Prostate gland (tissue), 2 donors: ENCODE results near the gene LYVE1.

Experiments
- POLR2A ChIP-seq: fragments of 450-650 bp; IDR thresholded peaks from one replicate; pipeline ENCODE4 v1.6.1; 2016; ENCODE audit warnings: antibody characterized with exemption, mild to moderate bottlenecking
- POLR2AphosphoS5 ChIP-seq: sonication (generic); formaldehyde crosslinking; IDR thresholded peaks from one replicate; pipeline ENCODE4 v1.6.1; 2017; ENCODE audit warnings: antibody characterized with exemption
- TF ChIP-seq, protein P1 (sequence below), 4 experiments: fragments of 200-600 bp in 2 of 4; fragments of 450-650 bp in 2 of 4; sonication (generic) in 2 of 4; IDR thresholded peaks; 1 replicate in 3 of 4; 2 replicates in 1 of 4; pipeline ENCODE4 v1.5.1; 2016 to 2019; ENCODE audit warnings: antibody characterized with exemption in 4 of 4, mild to moderate bottlenecking in 2 of 4, moderate library complexity in 2 of 4

DNA sequence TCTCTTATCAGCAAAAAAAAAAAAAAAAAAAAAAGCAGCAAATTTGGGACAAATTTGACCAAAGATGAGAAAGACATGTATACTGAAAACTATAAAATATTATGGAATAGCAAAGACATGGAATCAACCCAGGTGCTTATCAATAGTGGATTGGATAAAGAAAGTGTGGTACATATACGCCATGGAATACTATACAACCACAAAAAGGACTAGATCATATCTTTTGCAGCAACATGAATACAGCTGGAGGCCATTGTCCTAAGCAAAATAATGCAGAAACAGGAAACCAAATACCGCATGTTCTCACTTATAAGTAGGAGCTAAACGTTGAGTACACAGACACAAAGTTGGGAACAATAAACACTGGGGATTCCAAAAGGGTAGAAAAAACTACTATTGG is 25.7 kb downstream of the LYVE1 start:
- TF ChIP-seq, protein P1, sequence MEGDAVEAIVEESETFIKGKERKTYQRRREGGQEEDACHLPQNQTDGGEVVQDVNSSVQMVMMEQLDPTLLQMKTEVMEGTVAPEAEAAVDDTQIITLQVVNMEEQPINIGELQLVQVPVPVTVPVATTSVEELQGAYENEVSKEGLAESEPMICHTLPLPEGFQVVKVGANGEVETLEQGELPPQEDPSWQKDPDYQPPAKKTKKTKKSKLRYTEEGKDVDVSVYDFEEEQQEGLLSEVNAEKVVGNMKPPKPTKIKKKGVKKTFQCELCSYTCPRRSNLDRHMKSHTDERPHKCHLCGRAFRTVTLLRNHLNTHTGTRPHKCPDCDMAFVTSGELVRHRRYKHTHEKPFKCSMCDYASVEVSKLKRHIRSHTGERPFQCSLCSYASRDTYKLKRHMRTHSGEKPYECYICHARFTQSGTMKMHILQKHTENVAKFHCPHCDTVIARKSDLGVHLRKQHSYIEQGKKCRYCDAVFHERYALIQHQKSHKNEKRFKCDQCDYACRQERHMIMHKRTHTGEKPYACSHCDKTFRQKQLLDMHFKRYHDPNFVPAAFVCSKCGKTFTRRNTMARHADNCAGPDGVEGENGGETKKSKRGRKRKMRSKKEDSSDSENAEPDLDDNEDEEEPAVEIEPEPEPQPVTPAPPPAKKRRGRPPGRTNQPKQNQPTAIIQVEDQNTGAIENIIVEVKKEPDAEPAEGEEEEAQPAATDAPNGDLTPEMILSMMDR (IDR thresholded peaks at IDR 0.05) = no peak
- TF ChIP-seq POLR2A = no peak
- TF ChIP-seq POLR2AphosphoS5 = no peak
